Endothelial cell of umbilical vein (primary cell): Measurements from ENCODE around the gene AGO4.

Source experiments
- EZH2 ChIP-seq: IDR thresholded peaks from 2 replicates; pipeline ENCODE4 v1.6.1; 2012; ENCODE audit warnings: borderline replicate concordance, low read depth, mild to moderate bottlenecking, moderate library complexity, low read length, inconsistent platforms; ENCODE audit not compliant: severe bottlenecking
- GATA2 ChIP-seq: IDR thresholded peaks from 2 replicates; pipeline ENCODE4 v1.7.0; 2011; ENCODE audit warnings: low read depth, mild to moderate bottlenecking, moderate library complexity, mixed read lengths, low read length; ENCODE audit not compliant: insufficient read length, insufficient read depth
- JUN ChIP-seq: IDR thresholded peaks from 2 replicates; pipeline ENCODE4 v1.6.1; 2011; ENCODE audit warnings: borderline replicate concordance, low read depth; ENCODE audit not compliant: insufficient read length, insufficient read depth
- MAX ChIP-seq: IDR thresholded peaks from 2 replicates; pipeline ENCODE4 v1.6.1; 2011; ENCODE audit not compliant: insufficient read depth, insufficient read length
- MYC ChIP-seq: IDR thresholded peaks from one replicate; pipeline ENCODE4 v1.6.1; 2011; ENCODE audit warnings: mild to moderate bottlenecking, low read depth, low read length
- POLR2A ChIP-seq: IDR thresholded peaks from 2 replicates; pipeline ENCODE4 v1.6.1; 2012; ENCODE audit warnings: low read depth, mild to moderate bottlenecking, control low read depth, low read length
- POLR2AphosphoS5 ChIP-seq: IDR thresholded peaks from 2 replicates; pipeline ENCODE4 v1.6.1; 2012; ENCODE audit warnings: low read depth, mild to moderate bottlenecking, control low read depth, low read length, moderate library complexity; ENCODE audit not compliant: insufficient read depth
- TF ChIP-seq, protein P1 (sequence below), 2 donors: IDR thresholded peaks; 1 replicate in 1 of 2; 2 replicates in 1 of 2; pipeline ENCODE4 v1.5.1; 2011; ENCODE audit warnings: low read length in 2 of 2, mild to moderate bottlenecking in 2 of 2, moderate library complexity in 2 of 2, control low read depth in 1 of 2, inconsistent platforms in 1 of 2, low read depth in 1 of 2; ENCODE audit not compliant: insufficient read depth in 1 of 2; ENCODE audit errors: extremely low read depth in 1 of 2

- TF ChIP-seq, protein P1, sequence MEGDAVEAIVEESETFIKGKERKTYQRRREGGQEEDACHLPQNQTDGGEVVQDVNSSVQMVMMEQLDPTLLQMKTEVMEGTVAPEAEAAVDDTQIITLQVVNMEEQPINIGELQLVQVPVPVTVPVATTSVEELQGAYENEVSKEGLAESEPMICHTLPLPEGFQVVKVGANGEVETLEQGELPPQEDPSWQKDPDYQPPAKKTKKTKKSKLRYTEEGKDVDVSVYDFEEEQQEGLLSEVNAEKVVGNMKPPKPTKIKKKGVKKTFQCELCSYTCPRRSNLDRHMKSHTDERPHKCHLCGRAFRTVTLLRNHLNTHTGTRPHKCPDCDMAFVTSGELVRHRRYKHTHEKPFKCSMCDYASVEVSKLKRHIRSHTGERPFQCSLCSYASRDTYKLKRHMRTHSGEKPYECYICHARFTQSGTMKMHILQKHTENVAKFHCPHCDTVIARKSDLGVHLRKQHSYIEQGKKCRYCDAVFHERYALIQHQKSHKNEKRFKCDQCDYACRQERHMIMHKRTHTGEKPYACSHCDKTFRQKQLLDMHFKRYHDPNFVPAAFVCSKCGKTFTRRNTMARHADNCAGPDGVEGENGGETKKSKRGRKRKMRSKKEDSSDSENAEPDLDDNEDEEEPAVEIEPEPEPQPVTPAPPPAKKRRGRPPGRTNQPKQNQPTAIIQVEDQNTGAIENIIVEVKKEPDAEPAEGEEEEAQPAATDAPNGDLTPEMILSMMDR (IDR thresholded peaks at IDR 0.05; ENCODE audit: extremely low read depth in 1 of 2, insufficient read depth in 1 of 2, low read depth in 1 of 2, low read length in 2 of 2) = no peak
- TF ChIP-seq POLR2AphosphoS5 = no peak
- TF ChIP-seq POLR2A = no peak
- TF ChIP-seq JUN = no peak
- TF ChIP-seq MAX = no peak
- no peak for TF ChIP-seq EZH2
- no peak for TF ChIP-seq MYC
- TF ChIP-seq GATA2 = no peak
Observed at GRCh38 chr1:35763201-35763600, 44.6 kb upstream of the AGO4 start.
